ENCODE data around the gene ESR1.

The ESR1 gene

GRCh38 chr6:151808371-151809241 lies 1.1 kb downstream of the ESR1 start:
- in situ Hi-C loops (cut with HindIII; ENCODE audit: low sequenced_read_pairs): no loop called here
- peak overlapping the region; percentile 32 for H3K4me3 ChIP-seq (ENCODE audit: low read depth, low read length)
- DNase-seq (ENCODE audit: low read depth): no peak
- no peak for TF ChIP-seq CTCF (IDR thresholded peaks at IDR 0.05; ENCODE audit: low read depth, low read length, missing control alignments)

- no peak for TF ChIP-seq CTCF (IDR thresholded peaks at IDR 0.05; ENCODE audit: low read depth, low read length, missing control alignments)
- no peak overlapping the region for H3K4me3 ChIP-seq (ENCODE audit: low read depth, low read length)
- in situ Hi-C loops (cut with HindIII; ENCODE audit: low sequenced_read_pairs): no loop called here
- no peak for DNase-seq (ENCODE audit: low read depth)
These were observed 3.6 kb downstream of the ESR1 start for GRCh38 chr6:151811081-151811480.

DNA sequence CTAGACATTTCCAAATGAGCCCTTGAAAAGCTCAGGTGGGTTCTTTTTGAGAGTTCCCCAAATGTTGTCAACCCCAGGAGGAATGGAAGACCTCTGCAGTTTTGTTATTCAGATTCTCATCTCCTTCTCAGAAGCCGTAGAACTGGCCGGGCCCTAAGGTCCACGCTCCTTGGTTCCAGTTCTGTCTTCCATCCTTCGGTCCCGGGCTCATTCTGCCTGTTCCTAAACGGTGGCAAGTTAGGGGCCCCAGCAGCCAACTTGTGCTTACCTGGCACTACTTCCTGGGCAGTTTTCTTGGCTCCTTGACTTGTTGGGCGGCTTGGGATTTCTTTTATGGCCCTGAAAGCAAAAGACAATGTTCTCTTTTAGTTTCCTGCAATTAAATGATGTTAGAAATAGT lies 6.4 kb downstream of the ESR1 start:
- in situ Hi-C loops (cut with HindIII; ENCODE audit: low sequenced_read_pairs): no loop called here
- DNase-seq (ENCODE audit: low read depth): no peak
- H3K4me3 ChIP-seq (ENCODE audit: low read depth, low read length): no peak overlapping the region
- TF ChIP-seq CTCF (IDR thresholded peaks at IDR 0.05; ENCODE audit: low read depth, low read length, missing control alignments): no peak

GRCh38 chr6:151814614-151815013 lies 7.1 kb downstream of the ESR1 start:
- no peak overlapping the region for H3K4me3 ChIP-seq (ENCODE audit: low read depth, low read length)
- no peak for DNase-seq (ENCODE audit: low read depth)
- in situ Hi-C loops (cut with HindIII; ENCODE audit: low sequenced_read_pairs): no loop called here
- no peak for TF ChIP-seq CTCF (IDR thresholded peaks at IDR 0.05; ENCODE audit: low read depth, low read length, missing control alignments)

DNA sequence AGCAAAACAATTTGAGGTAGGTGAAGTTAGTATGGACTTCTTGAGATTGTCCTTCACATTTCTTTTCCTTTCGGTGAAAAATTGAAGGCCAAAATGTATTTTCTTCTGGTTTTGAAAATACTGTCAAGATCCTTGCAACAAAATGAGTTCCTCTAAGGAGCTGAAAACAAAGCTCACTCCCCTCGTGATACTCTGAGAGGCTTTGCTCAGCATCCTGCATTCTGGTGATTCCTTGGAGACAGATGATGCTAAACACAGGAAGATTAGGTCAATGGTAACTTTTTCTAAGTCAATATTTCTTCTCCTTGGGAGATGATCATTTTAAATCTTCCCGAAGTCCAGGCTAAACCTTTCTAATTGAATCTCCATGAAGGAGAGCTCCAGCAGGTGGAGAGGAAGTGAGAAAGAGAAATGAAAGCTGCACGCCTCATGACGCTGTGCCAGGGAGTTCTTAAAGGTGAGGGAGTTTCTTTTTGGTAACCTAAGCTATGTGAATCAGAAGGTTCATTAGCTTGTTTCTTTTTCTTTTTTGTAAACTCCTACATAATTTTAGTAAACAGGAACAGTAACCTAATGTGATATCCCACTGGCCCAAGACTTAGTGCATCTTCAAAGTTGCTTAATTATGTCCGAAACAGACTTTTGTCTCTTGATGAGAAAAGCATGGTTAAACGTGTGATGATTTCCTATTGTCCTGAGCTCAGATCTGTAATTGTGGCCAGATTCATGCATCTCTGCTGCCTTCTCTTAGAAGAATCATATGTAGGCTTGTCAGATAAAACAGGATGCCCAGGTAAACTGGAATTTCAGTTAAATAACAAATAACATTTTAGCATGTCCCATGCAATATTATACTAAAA lies 15.0 kb downstream of the ESR1 start:
- no peak for DNase-seq (ENCODE audit: low read depth)
- H3K4me3 ChIP-seq (ENCODE audit: low read depth, low read length): no peak overlapping the region
- TF ChIP-seq CTCF (IDR thresholded peaks at IDR 0.05; ENCODE audit: low read depth, low read length, missing control alignments): no peak
- in situ Hi-C loops (cut with HindIII; ENCODE audit: low sequenced_read_pairs): no loop called here

GRCh38 chr6:151826517-151827142 lies 19.1 kb downstream of the ESR1 start:
- DNase-seq (ENCODE audit: low read depth): no peak
- H3K4me3 ChIP-seq (ENCODE audit: low read depth, low read length): no peak overlapping the region
- in situ Hi-C loops (cut with HindIII; ENCODE audit: low sequenced_read_pairs): no loop called here
- TF ChIP-seq CTCF (IDR thresholded peaks at IDR 0.05; ENCODE audit: low read depth, low read length, missing control alignments): no peak

Measured in astrocyte of the cerebellum (primary cell).